HepG2 (cell line): Measurements from ENCODE around the gene TTBK2. TPM values are rescaled to one million over a fixed set of nuclear protein-coding genes. Genes with fewer than 3 reads are reported as not detected.
A peak's percentile ranks its signal among the peaks of the same experiment; 100 is the strongest.

Experiments
- DNMT1 ChIP-seq: sonication (generic); formaldehyde crosslinking; IDR thresholded peaks from 2 replicates; pipeline ENCODE4 v1.5.1; 2020; ENCODE audit warnings: mild to moderate bottlenecking, missing genetic modification reagents
- DR1 ChIP-seq: sonication (generic); formaldehyde crosslinking; IDR thresholded peaks from 2 replicates; pipeline ENCODE4 v1.8.0; 2021; ENCODE audit warnings: mild to moderate bottlenecking, missing genetic modification reagents, inconsistent platforms
- ETV5 ChIP-seq: IDR thresholded peaks from 2 replicates; pipeline ENCODE4 v1.6.1; 2018; ENCODE audit warnings: missing biosample characterization, missing genetic modification reagents, inconsistent platforms, borderline replicate concordance
- ETV6 ChIP-seq: sonication (generic); formaldehyde crosslinking; conservative IDR thresholded peaks from 2 replicates; pipeline ENCODE4 v1.4.0; 2020; ENCODE audit warnings: missing genetic modification reagents
- HES4 ChIP-seq: sonication (generic); formaldehyde crosslinking; IDR thresholded peaks from 2 replicates; pipeline ENCODE4 v1.9.0; 2021; ENCODE audit warnings: mild to moderate bottlenecking, missing genetic modification reagents, borderline replicate concordance
- HNRNPUL1 ChIP-seq: fragments of 200-400 bp; formaldehyde crosslinking; IDR thresholded peaks from 2 replicates; pipeline ENCODE4 v1.6.1; 2017; ENCODE audit warnings: low read depth, mild to moderate bottlenecking, low read length, moderate library complexity
- IRF2 ChIP-seq: IDR thresholded peaks from 2 replicates; pipeline ENCODE4 v1.6.1; 2018; ENCODE audit warnings: missing genetic modification reagents, missing compliant biosample characterization
- LCORL ChIP-seq, 2 experiments: fragments of 450-650 bp in 1 of 2; sonication (generic) in 1 of 2; formaldehyde crosslinking in 1 of 2; IDR thresholded peaks; 2 replicates each; pipeline versions ENCODE4 v1.5.0 to v1.6.1; 2017 to 2020; ENCODE audit warnings: antibody characterized with exemption in 1 of 2, missing genetic modification reagents in 1 of 2
- SAP130 ChIP-seq: IDR thresholded peaks from 2 replicates; pipeline ENCODE4 v1.6.1; 2016; ENCODE audit warnings: low read depth
- SRSF9 ChIP-seq: fragments of 200-400 bp; formaldehyde crosslinking; IDR thresholded peaks from 2 replicates; pipeline ENCODE4 v1.6.1; 2018; ENCODE audit warnings: borderline replicate concordance, mild to moderate bottlenecking, low read depth, low read length; ENCODE audit not compliant: insufficient read depth, poor library complexity, severe bottlenecking
- TMF1 ChIP-seq: sonication (generic); formaldehyde crosslinking; IDR thresholded peaks from 2 replicates; pipeline ENCODE4 v1.8.1; 2022; ENCODE audit warnings: low read depth, missing genetic modification reagents
- ZBTB2 ChIP-seq: sonication (generic); formaldehyde crosslinking; IDR thresholded peaks from 2 replicates; pipeline ENCODE4 v1.8.0; 2022; ENCODE audit warnings: low read depth, missing genetic modification reagents
- ZBTB39 ChIP-seq: sonication (generic); formaldehyde crosslinking; IDR thresholded peaks from 2 replicates; pipeline ENCODE4 v1.5.0; 2020; ENCODE audit warnings: missing genetic modification reagents
- ZFX ChIP-seq: sonication (generic); formaldehyde crosslinking; IDR thresholded peaks from 2 replicates; pipeline ENCODE4 v1.4.0; 2020; ENCODE audit warnings: mild to moderate bottlenecking, low read depth, missing genetic modification reagents, moderate library complexity
- ZKSCAN1 ChIP-seq: fragments of 150-350 bp; IDR thresholded peaks from 2 replicates; pipeline ENCODE4 v1.6.1; 2014; ENCODE audit warnings: low read length
- ZNF331 ChIP-seq: sonication (generic); formaldehyde crosslinking; IDR thresholded peaks from 2 replicates; pipeline ENCODE4 v1.4.0; 2020; ENCODE audit warnings: missing genetic modification reagents
- ZNF441 ChIP-seq: sonication (generic); formaldehyde crosslinking; IDR thresholded peaks from 2 replicates; pipeline ENCODE4 v1.7.0; 2021; ENCODE audit warnings: missing genetic modification reagents, borderline replicate concordance
- ZNF451 ChIP-seq: sonication (generic); formaldehyde crosslinking; IDR thresholded peaks from 2 replicates; pipeline ENCODE4 v1.5.0; 2020; ENCODE audit warnings: mild to moderate bottlenecking, missing genetic modification reagents
- ZNF558 ChIP-seq: sonication (generic); formaldehyde crosslinking; IDR thresholded peaks from 2 replicates; pipeline ENCODE4 v1.9.0; 2022; ENCODE audit warnings: mild to moderate bottlenecking, missing genetic modification reagents, borderline replicate concordance
- ZNF768 ChIP-seq: sonication (generic); formaldehyde crosslinking; IDR thresholded peaks from 2 replicates; pipeline ENCODE4 v1.4.0; 2020; ENCODE audit warnings: missing genetic modification reagents
- polyA plus RNA-seq, 8 experiments: library from polyadenylated mRNA; depleted of rRNA in 3 of 8; stranded (reverse) in 7 of 8; unstranded in 1 of 8; fragments of >200 nt; fragmentation: Illumina TruSeq in 4 of 8; extraction: Trizol in 4 of 8; gene quantifications; 2 replicates each; pipeline versions ENCODE4 v1.2.1 to v1.2.3, GENCODE V29; 2011 to 2016; ENCODE audit warnings: low read depth in 4 of 8, missing spikeins in 1 of 8, mixed read lengths in 1 of 8; ENCODE audit not compliant: insufficient read depth in 1 of 8
- total RNA-seq, 5 experiments: library from RNA; depleted of rRNA; stranded (reverse); fragments of >200 nt; fragmentation: Illumina TruSeq; extraction: Trizol; gene quantifications; 2 replicates each; pipeline ENCODE4 v1.2.3, GENCODE V29; 2016; ENCODE audit warnings: low read depth in 1 of 5
- TF ChIP-seq, protein P1 (sequence below): sonication (generic); formaldehyde crosslinking; IDR thresholded peaks from 2 replicates; pipeline ENCODE4 v1.5.1; 2020; ENCODE audit warnings: missing genetic modification reagents, mild to moderate bottlenecking, borderline replicate concordance
- TF ChIP-seq, protein P2 (sequence below): IDR thresholded peaks from 2 replicates; pipeline ENCODE4 v1.6.1; 2016; ENCODE audit warnings: mild to moderate bottlenecking, missing biosample characterization, missing genetic modification reagents

Gene TTBK2
- total and polyA plus RNA-seq, 2 of the 13 experiments (the other 11 are each of a cell fraction or from before 2014, with no cell fraction given) = 5.1 to 7.4 TPM

- TF ChIP-seq ZNF441 (CRISPR knock-in tag) (peak; percentile 37; the same call in 1 of the 2 replicates), HES4 (CRISPR knock-in tag) (no peak), ETV5 (CRISPR knock-in tag) (peak; percentile 7; the same call in 1 of the 2 replicates), ZFX (CRISPR knock-in tag) (peak; percentile 79), IRF2 (0 out of 2 replicates have a peak, but pooled peaks have one; percentile 9), ZBTB2 (CRISPR knock-in tag) (peak; percentile 23; the same call in 1 of the 2 replicates), ZBTB39 (CRISPR knock-in tag) (no peak), DR1 (no peak), ZNF558 (CRISPR knock-in tag) (peak; percentile 75; the same call in 1 of the 2 replicates), ZKSCAN1 (no peak), ETV6 (CRISPR knock-in tag) (0 out of 2 replicates have a peak, but pooled peaks have one; percentile 20), ZNF331 (CRISPR knock-in tag) (peak; percentile 7; the same call in 1 of the 2 replicates), SAP130 (peak; percentile 73), HNRNPUL1 (no peak), DNMT1 (CRISPR knock-in tag) (0 out of 2 replicates have a peak, but pooled peaks have one; percentile 73), LCORL (IDR thresholded peaks at IDR 0.05) (no peak), LCORL (CRISPR knock-in tag; IDR thresholded peaks at IDR 0.05) (0 out of 2 replicates have a peak, but pooled peaks have one; percentile 33), ZNF768 (peak; percentile 69; the same call in 1 of the 2 replicates), TMF1 (CRISPR knock-in tag) (peak; percentile 76; the same call in 1 of the 2 replicates), SRSF9 (no peak), ZNF451 (no peak; the same call in 1 of the 2 replicates)
- TF ChIP-seq, protein P1, sequence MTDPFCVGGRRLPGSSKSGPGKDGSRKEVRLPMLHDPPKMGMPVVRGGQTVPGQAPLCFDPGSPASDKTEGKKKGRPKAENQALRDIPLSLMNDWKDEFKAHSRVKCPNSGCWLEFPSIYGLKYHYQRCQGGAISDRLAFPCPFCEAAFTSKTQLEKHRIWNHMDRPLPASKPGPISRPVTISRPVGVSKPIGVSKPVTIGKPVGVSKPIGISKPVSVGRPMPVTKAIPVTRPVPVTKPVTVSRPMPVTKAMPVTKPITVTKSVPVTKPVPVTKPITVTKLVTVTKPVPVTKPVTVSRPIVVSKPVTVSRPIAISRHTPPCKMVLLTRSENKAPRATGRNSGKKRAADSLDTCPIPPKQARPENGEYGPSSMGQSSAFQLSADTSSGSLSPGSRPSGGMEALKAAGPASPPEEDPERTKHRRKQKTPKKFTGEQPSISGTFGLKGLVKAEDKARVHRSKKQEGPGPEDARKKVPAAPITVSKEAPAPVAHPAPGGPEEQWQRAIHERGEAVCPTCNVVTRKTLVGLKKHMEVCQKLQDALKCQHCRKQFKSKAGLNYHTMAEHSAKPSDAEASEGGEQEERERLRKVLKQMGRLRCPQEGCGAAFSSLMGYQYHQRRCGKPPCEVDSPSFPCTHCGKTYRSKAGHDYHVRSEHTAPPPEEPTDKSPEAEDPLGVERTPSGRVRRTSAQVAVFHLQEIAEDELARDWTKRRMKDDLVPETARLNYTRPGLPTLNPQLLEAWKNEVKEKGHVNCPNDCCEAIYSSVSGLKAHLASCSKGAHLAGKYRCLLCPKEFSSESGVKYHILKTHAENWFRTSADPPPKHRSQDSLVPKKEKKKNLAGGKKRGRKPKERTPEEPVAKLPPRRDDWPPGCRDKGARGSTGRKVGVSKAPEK = no peak
- TF ChIP-seq, protein P2, sequence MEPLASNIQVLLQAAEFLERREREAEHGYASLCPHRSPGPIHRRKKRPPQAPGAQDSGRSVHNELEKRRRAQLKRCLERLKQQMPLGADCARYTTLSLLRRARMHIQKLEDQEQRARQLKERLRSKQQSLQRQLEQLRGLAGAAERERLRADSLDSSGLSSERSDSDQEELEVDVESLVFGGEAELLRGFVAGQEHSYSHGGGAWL = 0 out of 2 replicates have a peak, but pooled peaks have one; percentile 34
Observed at GRCh38 chr15:42736793-42737528, 183.6 kb downstream of the TTBK2 start, which contains the start of gene CDAN1 (continued).
